CD8-positive, alpha-beta memory T cell (primary cell): ENCODE measurements around the gene LYZL6. TPM values are rescaled to one million over a fixed set of nuclear protein-coding genes. Genes with fewer than 3 reads are reported as not detected.

ENCODE experiments used
- CTCF ChIA-PET: fragments of 350-600 bp; sonication (Branson Sonifier 250); formaldehyde crosslinking; loops from one replicate; lab custom pipeline; 2021; ENCODE audit warnings: antibody characterized with exemption; lab: Charles Lee
- POLR2A ChIA-PET: fragments of 350-600 bp; sonication (Branson Sonifier 250); formaldehyde crosslinking; loops from one replicate; lab custom pipeline; 2021; ENCODE audit warnings: antibody characterized with exemption; lab: Charles Lee
- DNase-seq, 5 donors: peaks; one replicate each; pipeline versions ENCODE4 v3.0.0 to v3.0.0-alpha.2; 2020 to 2022; ENCODE audit warnings: mixed read lengths in 1 of 5
- H3K27ac ChIP-seq: one replicate; pipeline ENCODE4 v1.7.0; 2013; ENCODE audit warnings: low read depth, mild to moderate bottlenecking, low read length, moderate library complexity
- H3K27me3 ChIP-seq: 2 replicates; pipeline ENCODE4 v1.7.0; 2013; ENCODE audit warnings: low read length, mild to moderate bottlenecking; ENCODE audit not compliant: insufficient read depth, poor library complexity, severe bottlenecking
- H3K36me3 ChIP-seq: 2 replicates; pipeline ENCODE4 v1.7.0; 2013; ENCODE audit warnings: mild to moderate bottlenecking, low read length, moderate library complexity; ENCODE audit not compliant: insufficient read depth
- H3K4me1 ChIP-seq: 2 replicates; pipeline ENCODE4 v1.7.0; 2013; ENCODE audit warnings: mild to moderate bottlenecking, low read length, moderate library complexity; ENCODE audit not compliant: insufficient read depth
- H3K4me3 ChIP-seq: 2 replicates; pipeline ENCODE4 v1.7.0; 2013; ENCODE audit warnings: mild to moderate bottlenecking, low read length
- H3K9me3 ChIP-seq: 2 replicates; pipeline ENCODE4 v1.7.0; 2013; ENCODE audit warnings: mild to moderate bottlenecking, low read length
- H3K27ac Mint-ChIP-seq, 8 donors: one replicate each; pipeline ENCODE4 v1.8.0; 2020 to 2021; ENCODE audit warnings: mixed read lengths in 8 of 8, mild to moderate bottlenecking in 6 of 8, inconsistent platforms in 3 of 8, moderate library complexity in 3 of 8
- H3K27me3 Mint-ChIP-seq, 2 donors: one replicate each; pipeline ENCODE4 v1.8.0; 2020 to 2021; ENCODE audit warnings: mixed read lengths in 2 of 2, mild to moderate bottlenecking in 1 of 2, moderate library complexity in 1 of 2
- H3K36me3 Mint-ChIP-seq, 3 donors: one replicate each; pipeline ENCODE4 v1.8.0; 2020 to 2021; ENCODE audit warnings: mixed read lengths in 3 of 3, inconsistent platforms in 1 of 3, mild to moderate bottlenecking in 1 of 3
- H3K4me1 Mint-ChIP-seq, 3 donors: one replicate each; pipeline ENCODE4 v1.8.0; 2020 to 2021; ENCODE audit warnings: mixed read lengths in 3 of 3, inconsistent platforms in 1 of 3, mild to moderate bottlenecking in 1 of 3
- H3K4me3 Mint-ChIP-seq, 7 donors: one replicate each; pipeline ENCODE4 v1.8.0; 2020 to 2021; ENCODE audit warnings: mixed read lengths in 7 of 7, mild to moderate bottlenecking in 6 of 7, moderate library complexity in 4 of 7, inconsistent platforms in 2 of 7
- H3K9me3 Mint-ChIP-seq, 5 donors: one replicate each; pipeline ENCODE4 v1.8.0; 2020 to 2022; ENCODE audit warnings: mixed read lengths in 5 of 5, mild to moderate bottlenecking in 3 of 5, moderate library complexity in 2 of 5, inconsistent platforms in 1 of 5
- polyA plus RNA-seq: library from polyadenylated mRNA; unstranded; fragments of 300-500 nt; fragmentation: Illumina TruSeq; gene quantifications from one replicate; pipeline ENCODE4 v1.2.3, GENCODE V29; 2021
- total RNA-seq, 2 experiments: library from RNA; stranded (reverse); gene quantifications; one replicate each; pipeline ENCODE4 v1.2.3, GENCODE V29; 2021

Gene LYZL6
- total and polyA plus RNA-seq, 3 experiments from 2014 or later = not detected

GRCh38 chr17:35931794-35932425 is 11.6 kb downstream of the LYZL6 start:
- H3K27ac Mint-ChIP-seq = peak overlapping the region in 1 of 8 donors; percentile 58
- peaks cover 22 to 31% (median 26%) of the 10 kb centered on the region in 3 donors for H3K4me1 Mint-ChIP-seq
- Histone ChIP-seq H3K4me1 (peaks cover 6% of the 10 kb centered on the region), H3K27me3 (no peaks in the 10 kb centered on the region), H3K4me3 (no peak overlapping the region), H3K36me3 (no peaks in the 10 kb centered on the region), H3K27ac (no peak overlapping the region), H3K9me3 (no peaks in the 10 kb centered on the region)
- H3K36me3 Mint-ChIP-seq = peaks cover 0 to 7% (median 0%) of the 10 kb centered on the region in 3 donors
- no peak for DNase-seq
- POLR2A ChIA-PET = interaction anchor here (0.6 to 2.3 kb wide), 4 partner anchors 33 to 52 kb away, joined by 4 to 9 read pairs (median 5); partner anchors contain the start of gene CCL5
- peak overlapping the region in 1 of 7 donors; percentile 47 for H3K4me3 Mint-ChIP-seq
- CTCF ChIA-PET = interaction anchor here (1.0 to 2.8 kb wide), 7 partner anchors 13 to 217 kb away, joined by 3 to 13 read pairs (median 4); partner anchors contain the start of gene CCL5
- H3K9me3 Mint-ChIP-seq = no peaks in the 10 kb centered on the region
- H3K27me3 Mint-ChIP-seq = no peaks in the 10 kb centered on the region

GRCh38 chr17:35930211-35931065 is 13.1 kb downstream of the LYZL6 start, which contains the start of gene RDM1:
Gene RDM1 (minus strand): TSS chr17:35930773. CDS start chr17:35930727, 46 bp downstream.
- CTCF ChIA-PET = interaction anchor here (1.0 to 2.8 kb wide), 5 partner anchors 16 to 59 kb away, joined by 3 to 13 read pairs (median 6); partner anchors contain the start of gene CCL5
- POLR2A ChIA-PET = interaction anchor here (0.6 to 2.3 kb wide), 5 partner anchors 9 to 60 kb away, joined by 3 to 10 read pairs (median 6); partner anchors contain the start of gene CCL5

DNA sequence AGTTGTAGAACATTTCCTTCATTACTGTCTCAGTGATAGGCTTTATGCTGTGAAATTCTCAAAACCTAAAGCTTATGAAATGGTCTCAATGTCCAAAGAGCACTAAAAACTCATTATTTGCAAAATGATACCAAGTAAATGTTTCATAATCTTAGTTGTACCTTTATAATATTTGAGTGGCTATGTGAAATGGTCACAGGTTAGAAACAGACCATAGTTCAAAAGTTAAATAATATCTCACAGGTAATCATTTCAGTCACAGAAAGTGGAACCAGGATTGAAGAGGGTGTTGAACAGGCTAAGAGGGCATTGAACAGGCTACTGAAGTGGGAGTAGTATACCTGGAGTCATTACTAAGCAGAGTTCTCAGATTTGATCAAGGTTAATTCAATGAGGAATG is 15.8 kb downstream of the LYZL6 start:
- Histone ChIP-seq H3K27ac (no peak overlapping the region), H3K36me3 (no peaks in the 10 kb centered on the region), H3K27me3 (no peaks in the 10 kb centered on the region), H3K9me3 (no peaks in the 10 kb centered on the region), H3K4me3 (no peak overlapping the region), H3K4me1 (peaks cover 11% of the 10 kb centered on the region)
- ChIA-PET CTCF (no interaction called here), POLR2A (no interaction called here)
- peak overlapping the region in 2 of 7 donors; percentile 13 to 73 for H3K4me3 Mint-ChIP-seq
- H3K27me3 Mint-ChIP-seq = no peaks in the 10 kb centered on the region
- DNase-seq = no peak
- no peaks in the 10 kb centered on the region for H3K9me3 Mint-ChIP-seq
- peaks cover 0 to 11% (median 0%) of the 10 kb centered on the region in 3 donors for H3K36me3 Mint-ChIP-seq
- H3K4me1 Mint-ChIP-seq = peaks cover 32 to 54% (median 35%) of the 10 kb centered on the region in 3 donors
- peak overlapping the region in 4 of 8 donors; percentile 20 to 49 (median 36) for H3K27ac Mint-ChIP-seq

More at GRCh38 chr17:35930211-35931065, 13.1 kb downstream of the LYZL6 start, which contains the start of gene RDM1:
- Mint-ChIP-seq H3K9me3 (no peaks in the 10 kb centered on the region), H3K27ac (peak within 1 kb of the TSS; percentile 34 to 79 (median 66)), H3K4me3 (peak within 1 kb of the TSS; percentile 85 to 93 (median 87)), H3K36me3 (peaks cover 0 to 10% (median 0%) of the 10 kb centered on the region in 3 donors), H3K27me3 (no peaks in the 10 kb centered on the region), H3K4me1 (peaks cover 22 to 35% (median 26%) of the 10 kb centered on the region in 3 donors)
- DNase-seq = peak; percentile 67 to 89 (median 73)
- Histone ChIP-seq H3K27me3 (no peaks in the 10 kb centered on the region), H3K4me1 (peaks cover 6% of the 10 kb centered on the region), H3K27ac (no peak within 1 kb of the TSS), H3K9me3 (no peaks in the 10 kb centered on the region), H3K4me3 (peak within 1 kb of the TSS; percentile 74), H3K36me3 (no peaks in the 10 kb centered on the region)

GRCh38 chr17:35923609-35924114 is 19.9 kb downstream of the LYZL6 start:
- Histone ChIP-seq H3K36me3 (no peaks in the 10 kb centered on the region), H3K4me3 (no peak overlapping the region), H3K4me1 (peaks cover 5% of the 10 kb centered on the region), H3K27ac (no peak overlapping the region), H3K9me3 (no peaks in the 10 kb centered on the region), H3K27me3 (no peaks in the 10 kb centered on the region)
- no peaks in the 10 kb centered on the region for H3K27me3 Mint-ChIP-seq
- peak overlapping the region in 3 of 8 donors; percentile 5 to 77 (median 29) for H3K27ac Mint-ChIP-seq
- no peaks in the 10 kb centered on the region for H3K9me3 Mint-ChIP-seq
- ChIA-PET POLR2A (interaction anchor here (1.0 to 1.3 kb wide), 3 partner anchors 34 to 59 kb away, joined by 3 to 5 read pairs (median 3); partner anchors contain the start of gene CCL5), CTCF (interaction anchor here (1.4 kb wide), 1 partner anchor 159 kb away, joined by 4 read pairs; no protein-coding TSS in a partner anchor)
- peaks cover 39 to 60% (median 41%) of the 10 kb centered on the region in 3 donors for H3K4me1 Mint-ChIP-seq
- H3K4me3 Mint-ChIP-seq = no peak overlapping the region
- no peak for DNase-seq
- peaks cover 0 to 18% (median 4%) of the 10 kb centered on the region in 3 donors for H3K36me3 Mint-ChIP-seq

DNA sequence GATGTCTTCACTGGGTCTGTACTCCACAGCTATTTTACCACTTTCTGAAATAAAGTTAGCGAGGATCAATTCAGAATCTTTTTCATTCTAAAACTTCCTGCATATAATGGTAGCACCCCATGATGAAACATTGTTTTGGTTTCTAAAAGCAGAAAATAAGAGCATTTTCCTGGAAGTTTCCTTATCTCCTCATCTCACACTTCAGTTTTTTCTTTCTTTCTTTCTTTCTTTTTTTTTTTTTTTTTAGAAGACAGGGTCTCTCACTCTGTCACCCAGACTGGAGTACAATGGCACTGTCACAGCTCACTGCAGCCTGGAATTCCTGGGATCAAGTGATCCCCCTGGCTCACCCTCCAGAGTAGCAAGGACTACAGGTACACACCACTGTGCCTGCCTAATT is 23.3 kb downstream of the LYZL6 start:
- Mint-ChIP-seq H3K36me3 (peaks cover 0 to 13% (median 4%) of the 10 kb centered on the region in 3 donors), H3K9me3 (no peaks in the 10 kb centered on the region), H3K27ac (peak overlapping the region in 3 of 8 donors; percentile 16 to 55 (median 17)), H3K27me3 (no peaks in the 10 kb centered on the region), H3K4me3 (no peak overlapping the region), H3K4me1 (peaks cover 43 to 75% (median 47%) of the 10 kb centered on the region in 3 donors)
- H3K27me3 ChIP-seq = no peaks in the 10 kb centered on the region
- CTCF ChIA-PET = no interaction called here
- no peaks in the 10 kb centered on the region for H3K9me3 ChIP-seq
- no peak overlapping the region for H3K27ac ChIP-seq
- H3K4me1 ChIP-seq = peaks cover 10% of the 10 kb centered on the region
- no peaks in the 10 kb centered on the region for H3K36me3 ChIP-seq
- H3K4me3 ChIP-seq = no peak overlapping the region
- no peak for DNase-seq
- POLR2A ChIA-PET = no interaction called here

DNA sequence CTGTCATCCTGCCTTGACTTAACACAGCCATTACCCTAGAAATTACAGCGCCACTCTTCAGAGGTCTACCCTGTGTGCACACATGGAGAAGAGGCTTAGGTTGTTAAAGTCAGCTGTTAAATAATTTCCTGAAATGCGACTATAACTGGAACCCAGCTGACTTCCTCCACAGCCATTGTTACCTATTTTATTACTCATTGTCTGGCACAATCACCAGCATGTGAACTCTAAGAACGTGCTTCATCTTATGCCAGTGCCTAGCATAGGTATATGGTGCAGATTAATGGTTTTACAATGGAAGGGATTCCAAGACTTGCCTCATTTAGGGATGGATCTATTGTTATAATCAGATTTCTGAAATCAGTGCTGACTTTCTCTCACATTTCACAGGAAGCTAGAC is 24.8 kb downstream of the LYZL6 start:
- DNase-seq = no peak
- H3K4me1 ChIP-seq = peaks cover 13% of the 10 kb centered on the region
- CTCF ChIA-PET = no interaction called here
- Mint-ChIP-seq H3K27me3 (no peaks in the 10 kb centered on the region), H3K9me3 (no peaks in the 10 kb centered on the region), H3K27ac (peak overlapping the region in 1 of 8 donors; percentile 5), H3K4me1 (peaks cover 50 to 77% (median 51%) of the 10 kb centered on the region in 3 donors), H3K4me3 (no peak overlapping the region), H3K36me3 (peaks cover 0 to 13% (median 4%) of the 10 kb centered on the region in 3 donors)
- H3K27me3 ChIP-seq = no peaks in the 10 kb centered on the region
- H3K4me3 ChIP-seq = no peak overlapping the region
- no peak overlapping the region for H3K27ac ChIP-seq
- POLR2A ChIA-PET = interaction anchor here (0.6 to 1.5 kb wide), 2 partner anchors 11 to 224 kb away, joined by 3 read pairs; no protein-coding TSS in a partner anchor
- no peaks in the 10 kb centered on the region for H3K9me3 ChIP-seq
- H3K36me3 ChIP-seq = no peaks in the 10 kb centered on the region

GRCh38 chr17:35917519-35918213 is 25.8 kb downstream of the LYZL6 start:
- Histone ChIP-seq H3K27ac (no peak overlapping the region), H3K27me3 (no peaks in the 10 kb centered on the region), H3K4me3 (no peak overlapping the region), H3K4me1 (peaks cover 22% of the 10 kb centered on the region), H3K9me3 (no peaks in the 10 kb centered on the region), H3K36me3 (no peaks in the 10 kb centered on the region)
- Mint-ChIP-seq H3K36me3 (peaks cover 0 to 13% (median 4%) of the 10 kb centered on the region in 3 donors), H3K27me3 (no peaks in the 10 kb centered on the region), H3K4me3 (no peak overlapping the region), H3K9me3 (no peaks in the 10 kb centered on the region), H3K27ac (peak overlapping the region in 3 of 8 donors; percentile 22 to 63 (median 29)), H3K4me1 (peaks cover 57 to 83% (median 61%) of the 10 kb centered on the region in 3 donors)
- POLR2A ChIA-PET = interaction anchor here (0.6 to 1.5 kb wide), 2 partner anchors 10 to 225 kb away, joined by 3 read pairs; no protein-coding TSS in a partner anchor
- CTCF ChIA-PET = interaction anchor here (1.4 to 1.9 kb wide), 4 partner anchors 11 to 68 kb away, joined by 4 to 6 read pairs (median 4); no protein-coding TSS in a partner anchor
- no peak for DNase-seq
